Measurements from ENCODE around the gene CCDC157. TPM values are rescaled to one million over a fixed set of nuclear protein-coding genes. Genes with fewer than 3 reads are reported as not detected.

Gene CCDC157
- polyA plus RNA-seq, 3 donors, result 0.50 to 3.7 (median 0.54) TPM

- Histone ChIP-seq H4K20me1 (ENCODE audit: insufficient read depth, low read length) (no peaks in the 10 kb centered on the region), H3K4me1 (ENCODE audit: control insufficient read depth in 1 of 2, insufficient read depth in 2 of 2, low read length in 2 of 2) (no peaks in the 10 kb centered on the region), H2AFZ (ENCODE audit: insufficient read depth, low read depth, low read length, poor library complexity, severe bottlenecking) (no peak overlapping the region), H3K9ac (ENCODE audit: insufficient read depth, low read length, poor library complexity, severe bottlenecking) (no peak overlapping the region), H3K36me3 (replicated peaks in 1 of 2; ENCODE audit: control insufficient read depth in 1 of 2, insufficient read depth in 2 of 2, low read length in 2 of 2) (peaks cover 0 to 16% of the 10 kb centered on the region in 2 donors), H3K9me3 (replicated peaks in 1 of 2; ENCODE audit: control insufficient read depth in 1 of 2, insufficient read depth in 1 of 2, low read length in 2 of 2) (no peaks in the 10 kb centered on the region), H3K4me2 (replicated peaks; ENCODE audit: extremely low read depth, low read length, poor library complexity, severe bottlenecking) (no peak overlapping the region), H3K27ac (ENCODE audit: low read depth in 1 of 2, low read length in 2 of 2) (no peak overlapping the region), H3K79me2 (ENCODE audit: insufficient read depth, low read length) (no peaks in the 10 kb centered on the region), H3K27me3 (ENCODE audit: control insufficient read depth in 2 of 2, insufficient read depth in 2 of 2, low read length in 2 of 2) (no peaks in the 10 kb centered on the region), H3K4me3 (replicated peaks in 1 of 3; ENCODE audit: low read depth in 2 of 3, low read length in 3 of 3) (no peak overlapping the region)
- WGBS (ENCODE audit: insufficient coverage), result 80% methylated on average over 2 of the region's 3 CpGs
- Mint-ChIP-seq H3K27me3 (ENCODE audit: low read depth in 3 of 3) (peaks cover 0 to 6% (median 4%) of the 10 kb centered on the region in 3 donors), H3K4me3 (no peak overlapping the region), H3K27ac (no peak overlapping the region), H3K9me3 (no peaks in the 10 kb centered on the region), H3K36me3 (peaks cover 14 to 15% of the 10 kb centered on the region in 2 donors), H3K4me1 (no peaks in the 10 kb centered on the region)
- DNase-seq, result no peak
- intact Hi-C loops (cut with micrococcal nuclease), result no loop called here
- no peak for TF ChIP-seq CTCF (IDR thresholded peaks at IDR 0.05)
These were observed 55.0 kb downstream of the CCDC157 start for GRCh38 chr22:30411780-30412179.

GRCh38 chr22:30413001-30413400, 56.2 kb downstream of the CCDC157 start:
- Histone ChIP-seq H3K27ac (ENCODE audit: low read depth in 1 of 2, low read length in 2 of 2) (no peak overlapping the region), H3K4me1 (ENCODE audit: control insufficient read depth in 1 of 2, insufficient read depth in 2 of 2, low read length in 2 of 2) (no peaks in the 10 kb centered on the region), H2AFZ (ENCODE audit: insufficient read depth, low read depth, low read length, poor library complexity, severe bottlenecking) (no peak overlapping the region), H3K4me2 (replicated peaks; ENCODE audit: extremely low read depth, low read length, poor library complexity, severe bottlenecking) (no peak overlapping the region), H3K27me3 (ENCODE audit: control insufficient read depth in 2 of 2, insufficient read depth in 2 of 2, low read length in 2 of 2) (no peaks in the 10 kb centered on the region), H3K9me3 (replicated peaks in 1 of 2; ENCODE audit: control insufficient read depth in 1 of 2, insufficient read depth in 1 of 2, low read length in 2 of 2) (no peaks in the 10 kb centered on the region), H3K4me3 (replicated peaks in 1 of 3; ENCODE audit: low read depth in 2 of 3, low read length in 3 of 3) (no peak overlapping the region), H3K79me2 (ENCODE audit: insufficient read depth, low read length) (no peaks in the 10 kb centered on the region), H3K9ac (ENCODE audit: insufficient read depth, low read length, poor library complexity, severe bottlenecking) (no peak overlapping the region), H3K36me3 (replicated peaks in 1 of 2; ENCODE audit: control insufficient read depth in 1 of 2, insufficient read depth in 2 of 2, low read length in 2 of 2) (peaks cover 0 to 28% of the 10 kb centered on the region in 2 donors), H4K20me1 (ENCODE audit: insufficient read depth, low read length) (no peaks in the 10 kb centered on the region)
- peaks cover 14 to 17% of the 10 kb centered on the region in 2 donors for H3K36me3 Mint-ChIP-seq
- no peaks in the 10 kb centered on the region for H3K4me1 Mint-ChIP-seq
- intact Hi-C loops (cut with micrococcal nuclease), result no loop called here
- peaks cover 0 to 6% (median 4%) of the 10 kb centered on the region in 3 donors for H3K27me3 Mint-ChIP-seq (ENCODE audit: low read depth in 3 of 3)
- peak overlapping the region in 1 of 7 donors; percentile 17 for H3K27ac Mint-ChIP-seq
- no peak overlapping the region for H3K4me3 Mint-ChIP-seq
- 100% methylated on average over 4 of the region's 4 CpGs for WGBS (ENCODE audit: insufficient coverage)
- no peak for DNase-seq
- H3K9me3 Mint-ChIP-seq, result no peaks in the 10 kb centered on the region
- no peak for TF ChIP-seq CTCF (IDR thresholded peaks at IDR 0.05)
